IPS DF 6.9 (cell line): ENCODE measurements around the gene CEP70.

Source experiments
- DNase-seq: peaks from one replicate; pipeline ENCODE4 v3.0.0-alpha.2; 2013; ENCODE audit warnings: low read depth, low spot score
- H3K27ac ChIP-seq: one replicate; pipeline ENCODE4 v1.5.1; 2013; ENCODE audit warnings: low read length, control low read depth
- H3K27me3 ChIP-seq: 2 replicates; pipeline ENCODE4 v1.6.1; 2013; ENCODE audit warnings: mild to moderate bottlenecking, low read length; ENCODE audit not compliant: control insufficient read depth, insufficient read depth
- H3K36me3 ChIP-seq: 2 replicates; pipeline ENCODE4 v1.6.1; 2013; ENCODE audit warnings: low read length; ENCODE audit not compliant: control insufficient read depth, insufficient read depth
- H3K4me1 ChIP-seq: 2 replicates; pipeline ENCODE4 v1.6.1; 2013; ENCODE audit warnings: low read length; ENCODE audit not compliant: control insufficient read depth, insufficient read depth
- H3K4me3 ChIP-seq: 2 replicates; pipeline ENCODE4 v1.5.1; 2013; ENCODE audit warnings: mild to moderate bottlenecking, low read length
- H3K9me3 ChIP-seq: 2 replicates; pipeline ENCODE4 v1.6.1; 2013; ENCODE audit warnings: low read length, inconsistent platforms; ENCODE audit not compliant: control insufficient read depth, insufficient read depth
- WGBS: extraction: QIAGEN DNeasy Blood & Tissue Kit; methylation state at CpG from one replicate; pipeline ENCODE4 v1.1.7; 2013; ENCODE audit warnings: mixed read lengths, missing lambda C conversion rate; ENCODE audit not compliant: insufficient read length, insufficient coverage; 5-methylcytosine and 5-hydroxymethylcytosine counted together

Gene CEP70

GRCh38 chr3:138452436-138452835 lies 141.6 kb downstream of the CEP70 start:
- no peaks in the 10 kb centered on the region for H3K27me3 ChIP-seq
- no peak overlapping the region for H3K27ac ChIP-seq
- H3K9me3 ChIP-seq = no peaks in the 10 kb centered on the region
- peaks cover 6% of the 10 kb centered on the region; the same call in 1 of the 2 replicates for H3K36me3 ChIP-seq
- H3K4me3 ChIP-seq = no peak overlapping the region
- no CpG with 5 or more reads among the region's 6 CpGs for WGBS
- H3K4me1 ChIP-seq = 0 out of 2 replicates have a peak, but pooled peaks cover 3% of the 10 kb centered on the region
- DNase-seq = no peak

- H3K27me3 ChIP-seq = no peaks in the 10 kb centered on the region
- 0 out of 2 replicates have a peak, but pooled peaks cover 3% of the 10 kb centered on the region for H3K4me1 ChIP-seq
- WGBS = no CpG with 5 or more reads among the region's 43 CpGs
- no peaks in the 10 kb centered on the region for H3K9me3 ChIP-seq
- no peak for DNase-seq
- H3K36me3 ChIP-seq = peaks cover 5% of the 10 kb centered on the region; the same call in 1 of the 2 replicates
- no peak overlapping the region for H3K4me3 ChIP-seq
- no peak overlapping the region for H3K27ac ChIP-seq
These were observed 142.4 kb downstream of the CEP70 start for GRCh38 chr3:138451595-138452162.

GRCh38 chr3:138450704-138451424 lies 143.2 kb downstream of the CEP70 start:
- no peak for DNase-seq

GRCh38 chr3:138450181-138450580 lies 143.9 kb downstream of the CEP70 start:
- no peaks in the 10 kb centered on the region; the same call in 1 of the 2 replicates for H3K36me3 ChIP-seq
- no peaks in the 10 kb centered on the region for H3K9me3 ChIP-seq
- H3K4me3 ChIP-seq = no peak overlapping the region
- WGBS = no CpG with 5 or more reads among the region's 7 CpGs
- H3K4me1 ChIP-seq = 0 out of 2 replicates have a peak, but pooled peaks cover 3% of the 10 kb centered on the region
- H3K27ac ChIP-seq = no peak overlapping the region
- no peak for DNase-seq
- no peaks in the 10 kb centered on the region for H3K27me3 ChIP-seq

More at GRCh38 chr3:138450704-138451424, 143.2 kb downstream of the CEP70 start:
- Histone ChIP-seq H3K36me3 (peaks cover under 1% of the 10 kb centered on the region; the same call in 1 of the 2 replicates), H3K9me3 (no peaks in the 10 kb centered on the region), H3K4me1 (0 out of 2 replicates have a peak, but pooled peaks cover 3% of the 10 kb centered on the region), H3K4me3 (no peak overlapping the region), H3K27ac (no peak overlapping the region), H3K27me3 (no peaks in the 10 kb centered on the region)
- no CpG with 5 or more reads among the region's 6 CpGs for WGBS

GRCh38 chr3:138449490-138449889 lies 144.6 kb downstream of the CEP70 start:
- DNase-seq = no peak
- Histone ChIP-seq H3K27me3 (no peaks in the 10 kb centered on the region), H3K27ac (no peak overlapping the region), H3K4me1 (0 out of 2 replicates have a peak, but pooled peaks cover 3% of the 10 kb centered on the region), H3K9me3 (no peaks in the 10 kb centered on the region), H3K4me3 (no peak overlapping the region), H3K36me3 (no peaks in the 10 kb centered on the region; the same call in 1 of the 2 replicates)
- no CpG with 5 or more reads among the region's 3 CpGs for WGBS

- Histone ChIP-seq H3K27me3 (no peaks in the 10 kb centered on the region), H3K4me3 (no peak overlapping the region), H3K27ac (no peak overlapping the region), H3K36me3 (no peaks in the 10 kb centered on the region; the same call in 1 of the 2 replicates), H3K4me1 (0 out of 2 replicates have a peak, but pooled peaks cover 3% of the 10 kb centered on the region), H3K9me3 (no peaks in the 10 kb centered on the region)
- WGBS = no CpG with 5 or more reads among the region's 3 CpGs
- no peak for DNase-seq
These were observed 145.4 kb downstream of the CEP70 start for GRCh38 chr3:138448631-138449030.

- DNase-seq = no peak
These were observed 148.4 kb downstream of the CEP70 start for GRCh38 chr3:138445654-138446053.

GRCh38 chr3:138445236-138445635 lies 148.8 kb downstream of the CEP70 start:
- no CpG with 5 or more reads among the region's 7 CpGs for WGBS
- no peaks in the 10 kb centered on the region for H3K36me3 ChIP-seq
- no peak for DNase-seq
- no peaks in the 10 kb centered on the region for H3K4me1 ChIP-seq
- no peak overlapping the region for H3K27ac ChIP-seq
- no peaks in the 10 kb centered on the region for H3K27me3 ChIP-seq
- no peak overlapping the region for H3K4me3 ChIP-seq
- no peaks in the 10 kb centered on the region for H3K9me3 ChIP-seq

More at GRCh38 chr3:138445654-138446053, 148.4 kb downstream of the CEP70 start:
- Histone ChIP-seq H3K27me3 (no peaks in the 10 kb centered on the region), H3K9me3 (no peaks in the 10 kb centered on the region), H3K4me3 (no peak overlapping the region), H3K4me1 (no peaks in the 10 kb centered on the region), H3K36me3 (no peaks in the 10 kb centered on the region), H3K27ac (no peak overlapping the region)
- WGBS = no CpG with 5 or more reads among the region's 4 CpGs
